B cell (primary cell): ENCODE measurements around the gene GRID2. TPM values are rescaled to one million over a fixed set of nuclear protein-coding genes. Genes with fewer than 3 reads are reported as not detected.

Experiments used
- ATAC-seq: fragments of 200-7000 bp; cut with Tn5 transposase; one replicate; pipeline ENCODE4 v1.10.0; 2021; ENCODE audit warnings: low read depth, mild to moderate bottlenecking, moderate number of reproducible peaks, moderate library complexity
- CTCF ChIA-PET: fragments of 350-600 bp; sonication (Branson Sonifier 250); formaldehyde crosslinking; loops from one replicate; lab custom pipeline; 2021; ENCODE audit warnings: antibody characterized with exemption, inconsistent platforms; lab: Charles Lee
- POLR2A ChIA-PET: fragments of 350-600 bp; sonication (Branson Sonifier 250); formaldehyde crosslinking; loops from one replicate; lab custom pipeline; 2021; ENCODE audit warnings: antibody characterized with exemption; lab: Charles Lee
- DNase-seq: peaks from one replicate; pipeline ENCODE4 v3.0.0; 2013
- H2AFZ ChIP-seq: 2 replicates; pipeline ENCODE4 v1.6.1; 2012; ENCODE audit warnings: mild to moderate bottlenecking, low read depth, low read length; ENCODE audit not compliant: insufficient read depth, poor library complexity, severe bottlenecking
- H3K27ac ChIP-seq, 2 donors: 1 replicate in 1 of 2; 2 replicates in 1 of 2; pipeline ENCODE4 v1.5.1; 2012 to 2013; ENCODE audit warnings: low read length in 2 of 2, mild to moderate bottlenecking in 2 of 2, moderate library complexity in 1 of 2
- H3K27me3 ChIP-seq, 4 experiments: fragments of 200-600 bp in 1 of 4; sonication (generic) in 1 of 4; replicated peaks in 1 of 4; 1 replicate in 2 of 4; 2 replicates in 2 of 4; pipeline versions ENCODE4 v1.6.1 to v1.7.0; 2013 to 2016; ENCODE audit warnings: low read length in 3 of 4, mild to moderate bottlenecking in 2 of 4, mixed read lengths in 1 of 4, moderate library complexity in 1 of 4; ENCODE audit not compliant: insufficient read depth in 4 of 4, control insufficient read depth in 3 of 4; ENCODE audit errors: control extremely low read depth in 1 of 4
- H3K36me3 ChIP-seq, 2 experiments: replicated peaks in 1 of 2; 1 replicate in 1 of 2; 2 replicates in 1 of 2; pipeline versions ENCODE4 v1.6.1 to v1.7.1; 2013; ENCODE audit warnings: low read length in 1 of 2; ENCODE audit not compliant: insufficient read depth in 2 of 2, control insufficient read depth in 1 of 2; ENCODE audit errors: control extremely low read depth in 1 of 2, extremely low read depth in 1 of 2
- H3K4me1 ChIP-seq, 2 donors: fragments of 200-600 bp in 1 of 2; sonication (generic) in 1 of 2; 1 replicate in 1 of 2; 2 replicates in 1 of 2; pipeline versions ENCODE4 v1.5.1 to v1.6.1; 2013 to 2017; ENCODE audit warnings: low read length in 2 of 2; ENCODE audit not compliant: control insufficient read depth in 2 of 2, insufficient read depth in 2 of 2
- H3K4me2 ChIP-seq: replicated peaks from 2 replicates; pipeline ENCODE3; 2012; ENCODE audit warnings: mild to moderate bottlenecking, low read depth, low read length; ENCODE audit not compliant: poor library complexity, severe bottlenecking
- H3K4me3 ChIP-seq, 5 experiments: fragments of 200-600 bp in 1 of 5; sonication (generic) in 1 of 5; 1 replicate in 3 of 5; 2 replicates in 2 of 5; pipeline versions ENCODE4 v1.5.1 to v1.7.0; 2011 to 2016; ENCODE audit warnings: low read length in 4 of 5, mild to moderate bottlenecking in 4 of 5, low read depth in 2 of 5, control low read depth in 1 of 5, moderate library complexity in 1 of 5; ENCODE audit not compliant: insufficient read depth in 1 of 5; ENCODE audit errors: control extremely low read depth in 1 of 5, extremely low read depth in 1 of 5
- H3K79me2 ChIP-seq: fragments of 200-600 bp; sonication (generic); one replicate; pipeline ENCODE4 v1.6.0; 2016; ENCODE audit warnings: low read length; ENCODE audit not compliant: control insufficient read depth, insufficient read depth
- H3K9ac ChIP-seq: fragments of 200-600 bp; sonication (generic); 2 replicates; pipeline ENCODE4 v1.6.1; 2017; ENCODE audit warnings: mild to moderate bottlenecking, low read length, moderate library complexity
- H3K9me3 ChIP-seq, 3 donors: one replicate each; pipeline versions ENCODE4 v1.6.1 to v1.7.1; 2013; ENCODE audit warnings: low read length in 2 of 3; ENCODE audit not compliant: control insufficient read depth in 2 of 3, insufficient read depth in 1 of 3; ENCODE audit errors: control extremely low read depth in 1 of 3
- H4K20me1 ChIP-seq: 2 replicates; pipeline ENCODE4 v1.6.0; 2012; ENCODE audit warnings: mild to moderate bottlenecking, low read length; ENCODE audit not compliant: insufficient read depth, control insufficient read depth, poor library complexity, severe bottlenecking
- H3K27ac Mint-ChIP-seq: one replicate; pipeline ENCODE4 v1.8.0; 2021; ENCODE audit warnings: mixed read lengths
- H3K27me3 Mint-ChIP-seq: one replicate; pipeline ENCODE4 v1.8.0; 2021; ENCODE audit warnings: mixed read lengths
- H3K4me1 Mint-ChIP-seq: one replicate; pipeline ENCODE4 v1.8.0; 2021; ENCODE audit warnings: mixed read lengths
- H3K4me3 Mint-ChIP-seq: one replicate; pipeline ENCODE4 v1.8.0; 2021; ENCODE audit warnings: mixed read lengths
- H3K9me3 Mint-ChIP-seq: one replicate; pipeline ENCODE4 v1.8.0; 2022; ENCODE audit warnings: mixed read lengths; ENCODE audit not compliant: insufficient read depth
- CTCF ChIP-seq: fragments of 200-600 bp; IDR thresholded peaks from one replicate; pipeline ENCODE4 v1.8.0; 2022; ENCODE audit warnings: antibody characterized with exemption, mild to moderate bottlenecking
- EZH2 ChIP-seq: IDR thresholded peaks from 2 replicates; pipeline ENCODE4 v1.6.1; 2012; ENCODE audit warnings: borderline replicate concordance, low read depth, mild to moderate bottlenecking, moderate library complexity, low read length; ENCODE audit not compliant: insufficient read depth, poor library complexity, severe bottlenecking
- WGBS: methylation state at CpG from one replicate; pipeline ENCODE4 v1.1.5; 2013; ENCODE audit warnings: missing lambda C conversion rate; ENCODE audit not compliant: insufficient coverage; 5-methylcytosine and 5-hydroxymethylcytosine counted together
- intact Hi-C: fragments of 100-400 bp; cut with micrococcal nuclease; formaldehyde crosslinking; loops from one replicate; pipeline ENCODE4 v1.10.0; 2022
- polyA plus RNA-seq: library from polyadenylated mRNA; depleted of rRNA; stranded (reverse); fragments of >200 nt; gene quantifications from 2 replicates; pipeline ENCODE4 v1.2.3, GENCODE V29; 2012
- total RNA-seq, 2 donors: library from RNA; stranded (reverse); fragments of 120-200 nt in 1 of 2; gene quantifications; 1 replicate in 1 of 2; 2 replicates in 1 of 2; pipeline versions ENCODE4 v1.2.3 to v1.2.4, GENCODE V29; 2013 to 2022

Gene GRID2
- total and polyA plus RNA-seq, 2 donors (not counting 1 experiment from before 2014, with no cell fraction given), result not detected

GRCh38 chr4:93373893-93374860 is 1070.4 kb downstream of the GRID2 start:
- Histone ChIP-seq H3K9ac (no peak overlapping the region), H3K9me3 (peaks cover 0 to 1% (median 0%) of the 10 kb centered on the region in 3 donors), H3K27me3 (no peaks in the 10 kb centered on the region), H2AFZ (no peak overlapping the region), H3K79me2 (no peaks in the 10 kb centered on the region), H3K4me1 (no peaks in the 10 kb centered on the region), H3K27ac (no peak overlapping the region), H3K36me3 (no peaks in the 10 kb centered on the region), H3K4me2 (no peak overlapping the region), H3K4me3 (no peak overlapping the region), H4K20me1 (no peaks in the 10 kb centered on the region)
- DNase-seq, result no peak
- ChIA-PET POLR2A (interaction anchor here (0.7 kb wide), 1 partner anchor 12 kb away, joined by 4 read pairs; no protein-coding TSS in a partner anchor), CTCF (no interaction called here)
- intact Hi-C loops, result no loop called here
- Mint-ChIP-seq H3K4me1 (no peaks in the 10 kb centered on the region), H3K27me3 (no peaks in the 10 kb centered on the region), H3K4me3 (no peak overlapping the region), H3K9me3 (peaks cover 2% of the 10 kb centered on the region), H3K27ac (no peak overlapping the region)
- ATAC-seq, result no peak
- TF ChIP-seq EZH2 (no peak), CTCF (no peak)
- 50% methylated on average over 1 of the region's 4 CpGs for WGBS

GRCh38 chr4:93384241-93384640 is 1080.5 kb downstream of the GRID2 start:
- no peak overlapping the region for H3K4me2 ChIP-seq
- no peaks in the 10 kb centered on the region for H3K4me1 ChIP-seq
- TF ChIP-seq CTCF, result no peak
- TF ChIP-seq EZH2, result no peak
- no CpG with 5 or more reads among the region's 2 CpGs for WGBS
- no peak overlapping the region for H3K4me3 Mint-ChIP-seq
- CTCF ChIA-PET, result no interaction called here
- ATAC-seq (no peak), DNase-seq (no peak)
- H2AFZ ChIP-seq, result no peak overlapping the region
- H3K27ac ChIP-seq, result no peak overlapping the region
- H3K9me3 Mint-ChIP-seq, result no peaks in the 10 kb centered on the region
- H3K4me1 Mint-ChIP-seq, result no peaks in the 10 kb centered on the region
- no peak overlapping the region for H3K27ac Mint-ChIP-seq
- H3K27me3 ChIP-seq, result no peaks in the 10 kb centered on the region
- H3K27me3 Mint-ChIP-seq, result no peaks in the 10 kb centered on the region
- H3K4me3 ChIP-seq, result no peak overlapping the region
- intact Hi-C loops, result no loop called here
- H3K79me2 ChIP-seq, result no peaks in the 10 kb centered on the region
- no peaks in the 10 kb centered on the region for H4K20me1 ChIP-seq
- POLR2A ChIA-PET, result no interaction called here
- no peaks in the 10 kb centered on the region for H3K36me3 ChIP-seq
- no peaks in the 10 kb centered on the region for H3K9me3 ChIP-seq
- H3K9ac ChIP-seq, result no peak overlapping the region
